ENCODE data around the gene LYVE1. TPM values are rescaled to one million over a fixed set of nuclear protein-coding genes. Genes with fewer than 3 reads are reported as not detected.

The LYVE1 gene
- polyA plus RNA-seq, 2 of the 4 experiments (the other 2 are of a cell fraction): 0.04 TPM; not detected in 1

DNA sequence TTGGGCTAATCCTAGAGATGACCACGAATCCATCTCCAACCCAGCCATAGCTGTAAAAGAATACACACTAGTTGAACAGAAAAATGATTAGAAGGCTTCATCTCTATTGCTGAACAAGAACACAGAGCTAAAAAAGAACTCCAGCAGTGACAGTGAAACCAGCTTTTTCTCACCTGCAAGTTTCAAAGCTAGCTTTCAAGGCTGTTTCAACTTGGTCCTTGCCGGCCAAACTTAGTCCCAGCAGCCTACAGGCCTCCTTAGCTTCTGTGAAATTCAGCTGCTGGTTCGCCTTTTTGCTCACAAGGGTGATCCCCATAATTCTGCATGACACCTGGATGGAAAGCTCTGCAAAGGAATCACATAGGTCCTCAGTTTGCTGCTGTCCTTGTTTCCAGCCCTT, 4.4 kb downstream of the LYVE1 start:
- DNase-seq (ENCODE audit: low read depth in 1 of 2, low spot score in 1 of 2) (no peak), FAIRE-seq (no peak), ATAC-seq (no peak)
- no peak for TF ChIP-seq GATA3 (IDR thresholded peaks at IDR 0.05; ENCODE audit: borderline replicate concordance)
- no peak for TF ChIP-seq HOXB5 (CRISPR knock-in tag; IDR thresholded peaks at IDR 0.05)
- no peak for TF ChIP-seq RFX5 (IDR thresholded peaks at IDR 0.05)
- TF ChIP-seq, protein P1, sequence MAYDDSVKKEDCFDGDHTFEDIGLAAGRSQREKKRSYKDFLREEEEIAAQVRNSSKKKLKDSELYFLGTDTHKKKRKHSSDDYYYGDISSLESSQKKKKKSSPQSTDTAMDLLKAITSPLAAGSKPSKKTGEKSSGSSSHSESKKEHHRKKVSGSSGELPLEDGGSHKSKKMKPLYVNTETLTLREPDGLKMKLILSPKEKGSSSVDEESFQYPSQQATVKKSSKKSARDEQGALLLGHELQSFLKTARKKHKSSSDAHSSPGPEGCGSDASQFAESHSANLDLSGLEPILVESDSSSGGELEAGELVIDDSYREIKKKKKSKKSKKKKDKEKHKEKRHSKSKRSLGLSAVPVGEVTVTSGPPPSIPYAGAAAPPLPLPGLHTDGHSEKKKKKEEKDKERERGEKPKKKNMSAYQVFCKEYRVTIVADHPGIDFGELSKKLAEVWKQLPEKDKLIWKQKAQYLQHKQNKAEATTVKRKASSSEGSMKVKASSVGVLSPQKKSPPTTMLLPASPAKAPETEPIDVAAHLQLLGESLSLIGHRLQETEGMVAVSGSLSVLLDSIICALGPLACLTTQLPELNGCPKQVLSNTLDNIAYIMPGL (CRISPR knock-in tag; IDR thresholded peaks at IDR 0.05; ENCODE audit: borderline replicate concordance): no peak
- no peak for TF ChIP-seq EHF (CRISPR knock-in tag; IDR thresholded peaks at IDR 0.05)
- no peak for TF ChIP-seq TP53 (CRISPR knock-in tag; IDR thresholded peaks at IDR 0.05)
- no peak for TF ChIP-seq NPAS2 (CRISPR knock-in tag; IDR thresholded peaks at IDR 0.05; ENCODE audit: borderline replicate concordance)
- no peak for TF ChIP-seq EP300 (IDR thresholded peaks at IDR 0.05)
- TF ChIP-seq, protein P2, sequence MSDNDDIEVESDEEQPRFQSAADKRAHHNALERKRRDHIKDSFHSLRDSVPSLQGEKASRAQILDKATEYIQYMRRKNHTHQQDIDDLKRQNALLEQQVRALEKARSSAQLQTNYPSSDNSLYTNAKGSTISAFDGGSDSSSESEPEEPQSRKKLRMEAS (IDR thresholded peaks at IDR 0.05): no peak
- TF ChIP-seq ESRRA (IDR thresholded peaks at IDR 0.05; ENCODE audit: borderline replicate concordance, low read length): no peak
- TF ChIP-seq HOXB13 (CRISPR knock-in tag; IDR thresholded peaks at IDR 0.05; ENCODE audit: low read depth): no peak
- CTCF ChIA-PET: interaction anchor here (0.9 to 1.7 kb wide), 4 partner anchors 10 to 23 kb away, joined by 3 to 5 read pairs (median 4); partner anchors contain the start of gene RNF141
- Histone ChIP-seq H3K9me3 (no peaks in the 10 kb centered on the region), H3K4me3 (no peak overlapping the region), H3K4me2 (no peak overlapping the region), H3K4me1 (peaks cover 14% of the 10 kb centered on the region), H3K27ac (no peak overlapping the region)
- 56% methylated on average over 3 of the region's 3 CpGs for WGBS (ENCODE audit: missing lambda C conversion rate)
- POLR2A ChIA-PET: no interaction called here

DNA sequence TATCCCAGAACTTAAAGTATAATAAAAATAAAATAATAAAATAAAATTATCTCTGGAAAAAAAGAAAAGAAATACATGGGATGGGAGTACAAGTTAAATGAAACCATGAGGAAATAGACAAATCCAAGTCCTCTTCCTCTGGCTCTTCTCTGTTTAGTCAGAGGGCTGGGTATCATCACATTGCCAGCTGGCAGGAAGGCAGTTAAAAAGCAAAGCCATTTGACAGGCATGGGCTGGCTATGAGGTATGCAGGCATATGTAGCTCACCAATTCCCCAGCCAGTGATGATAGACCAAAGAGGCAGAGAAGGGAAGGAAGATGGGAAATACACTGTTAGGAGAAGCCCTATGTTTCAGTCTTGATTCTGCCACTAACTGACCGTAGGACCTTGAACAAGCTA, 6.5 kb downstream of the LYVE1 start:
- H3K4me2 ChIP-seq: no peak overlapping the region

More for the DNA sequence above, 6.5 kb downstream of the LYVE1 start:
- TF ChIP-seq, protein P3, sequence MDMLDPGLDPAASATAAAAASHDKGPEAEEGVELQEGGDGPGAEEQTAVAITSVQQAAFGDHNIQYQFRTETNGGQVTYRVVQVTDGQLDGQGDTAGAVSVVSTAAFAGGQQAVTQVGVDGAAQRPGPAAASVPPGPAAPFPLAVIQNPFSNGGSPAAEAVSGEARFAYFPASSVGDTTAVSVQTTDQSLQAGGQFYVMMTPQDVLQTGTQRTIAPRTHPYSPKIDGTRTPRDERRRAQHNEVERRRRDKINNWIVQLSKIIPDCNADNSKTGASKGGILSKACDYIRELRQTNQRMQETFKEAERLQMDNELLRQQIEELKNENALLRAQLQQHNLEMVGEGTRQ (IDR thresholded peaks at IDR 0.05): no peak
- TF ChIP-seq HEYL (CRISPR knock-in tag; IDR thresholded peaks at IDR 0.05) (no peak), GATA3 (IDR thresholded peaks at IDR 0.05; ENCODE audit: borderline replicate concordance) (no peak), PHF8 (IDR thresholded peaks at IDR 0.05; ENCODE audit: borderline replicate concordance, low read depth) (no peak), RNF2 (IDR thresholded peaks at IDR 0.05; ENCODE audit: borderline replicate concordance, low read depth) (no peak), FOXS1 (CRISPR knock-in tag; IDR thresholded peaks at IDR 0.05) (no peak), SMC3 (IDR thresholded peaks at IDR 0.05) (no peak), FOSB (CRISPR knock-in tag; IDR thresholded peaks at IDR 0.05) (no peak), MAFK (IDR thresholded peaks at IDR 0.05; ENCODE audit: partially characterized antibody) (no peak), HOXB5 (CRISPR knock-in tag; IDR thresholded peaks at IDR 0.05) (no peak), MYC (IDR thresholded peaks at IDR 0.05; ENCODE audit: borderline replicate concordance, low read length) (no peak), TP53 (CRISPR knock-in tag; IDR thresholded peaks at IDR 0.05) (no peak), EP300 (IDR thresholded peaks at IDR 0.05) (no peak), CHD4 (IDR thresholded peaks at IDR 0.05; ENCODE audit: borderline replicate concordance) (no peak)
- TF ChIP-seq, protein P4, sequence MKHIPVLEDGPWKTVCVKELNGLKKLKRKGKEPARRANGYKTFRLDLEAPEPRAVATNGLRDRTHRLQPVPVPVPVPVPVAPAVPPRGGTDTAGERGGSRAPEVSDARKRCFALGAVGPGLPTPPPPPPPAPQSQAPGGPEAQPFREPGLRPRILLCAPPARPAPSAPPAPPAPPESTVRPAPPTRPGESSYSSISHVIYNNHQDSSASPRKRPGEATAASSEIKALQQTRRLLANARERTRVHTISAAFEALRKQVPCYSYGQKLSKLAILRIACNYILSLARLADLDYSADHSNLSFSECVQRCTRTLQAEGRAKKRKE (CRISPR knock-in tag; IDR thresholded peaks at IDR 0.05; ENCODE audit: low read depth): no peak
- TF ChIP-seq, protein P5, sequence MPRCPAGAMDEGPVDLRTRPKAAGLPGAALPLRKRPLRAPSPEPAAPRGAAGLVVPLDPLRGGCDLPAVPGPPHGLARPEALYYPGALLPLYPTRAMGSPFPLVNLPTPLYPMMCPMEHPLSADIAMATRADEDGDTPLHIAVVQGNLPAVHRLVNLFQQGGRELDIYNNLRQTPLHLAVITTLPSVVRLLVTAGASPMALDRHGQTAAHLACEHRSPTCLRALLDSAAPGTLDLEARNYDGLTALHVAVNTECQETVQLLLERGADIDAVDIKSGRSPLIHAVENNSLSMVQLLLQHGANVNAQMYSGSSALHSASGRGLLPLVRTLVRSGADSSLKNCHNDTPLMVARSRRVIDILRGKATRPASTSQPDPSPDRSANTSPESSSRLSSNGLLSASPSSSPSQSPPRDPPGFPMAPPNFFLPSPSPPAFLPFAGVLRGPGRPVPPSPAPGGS (IDR thresholded peaks at IDR 0.05): no peak
- TF ChIP-seq, protein P1 (CRISPR knock-in tag; IDR thresholded peaks at IDR 0.05; ENCODE audit: borderline replicate concordance): no peak
- no peak for DNase-seq (ENCODE audit: low read depth in 1 of 2, low spot score in 1 of 2)
- WGBS (ENCODE audit: missing lambda C conversion rate): 100% methylated on average over 1 of the region's 1 CpG
- no peak for FAIRE-seq
- ChIA-PET CTCF (interaction anchor here (1.2 to 2.8 kb wide), 2 partner anchors 21 to 54 kb away, joined by 3 to 22 read pairs; partner anchors contain the start of gene RNF141), POLR2A (no interaction called here)
- no peaks in the 10 kb centered on the region for H3K9me3 ChIP-seq
- no peak overlapping the region for H3K4me3 ChIP-seq
- ATAC-seq: no peak
- H3K27ac ChIP-seq: no peak overlapping the region
- H3K4me1 ChIP-seq: peaks cover 14% of the 10 kb centered on the region
